Stimulated activated CD8-positive, alpha-beta memory T cell treated with anti-CD3 and anti-CD28 coated beads, Interleukin-15, amount 100 ng/mL, for 48 hours (primary cell): ENCODE data around the gene DGKG.
A peak's percentile ranks its signal among the peaks of the same experiment; 100 is the strongest.

ENCODE experiments used
- DNase-seq, 2 donors: peaks; one replicate each; pipeline ENCODE4 v3.0.0-alpha.2; 2020; ENCODE audit warnings: low read depth in 2 of 2

DGKG gene

GRCh38 chr3:186275436-186275835 is 86.6 kb downstream of the DGKG start:
- DNase-seq: no peak

GRCh38 chr3:186273586-186273985 is 88.4 kb downstream of the DGKG start:
- no peak for DNase-seq

DNA sequence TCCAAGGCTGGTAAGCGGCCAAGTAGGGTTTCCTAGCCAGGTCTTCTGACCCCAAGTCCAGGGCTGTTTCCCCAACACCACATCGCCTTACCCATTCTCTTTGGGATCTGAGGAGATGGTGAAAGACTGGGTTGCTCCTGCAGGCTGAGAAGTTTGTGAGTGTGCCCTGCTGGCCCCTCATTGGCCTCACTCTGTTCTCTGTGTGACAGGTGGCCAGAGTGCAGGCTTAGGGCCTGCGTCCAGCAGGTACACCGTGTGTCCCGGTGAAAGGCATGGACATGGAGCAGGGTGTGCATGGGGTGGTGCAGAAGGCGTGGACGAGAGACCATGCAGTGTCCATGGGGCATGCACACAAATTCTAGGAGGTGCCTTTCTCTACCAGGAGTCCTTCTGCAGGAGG is 91.3 kb downstream of the DGKG start:
- DNase-seq: no peak

GRCh38 chr3:186268616-186269448 is 93.2 kb downstream of the DGKG start:
- DNase-seq: no peak

DNA sequence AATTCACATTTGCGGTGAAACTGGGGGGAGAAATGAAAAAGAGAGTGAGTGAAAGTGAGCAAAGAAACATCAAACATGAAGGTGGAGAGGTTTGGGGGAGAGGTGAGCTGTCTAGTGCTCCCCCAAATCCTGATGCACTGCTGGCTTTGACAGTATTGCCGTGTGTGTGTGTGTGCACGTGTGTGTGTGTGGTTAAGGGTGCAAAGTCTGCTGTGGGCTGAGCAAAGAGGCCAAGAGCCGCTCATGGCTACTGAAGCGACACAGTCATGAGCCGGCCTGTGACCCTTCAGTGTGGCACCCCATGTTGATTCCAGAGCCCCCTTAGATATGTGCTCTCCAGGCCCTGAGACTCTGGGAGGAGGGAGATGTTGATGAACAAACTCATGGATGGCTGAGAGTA is 94.3 kb downstream of the DGKG start:
- no peak for DNase-seq

DNA sequence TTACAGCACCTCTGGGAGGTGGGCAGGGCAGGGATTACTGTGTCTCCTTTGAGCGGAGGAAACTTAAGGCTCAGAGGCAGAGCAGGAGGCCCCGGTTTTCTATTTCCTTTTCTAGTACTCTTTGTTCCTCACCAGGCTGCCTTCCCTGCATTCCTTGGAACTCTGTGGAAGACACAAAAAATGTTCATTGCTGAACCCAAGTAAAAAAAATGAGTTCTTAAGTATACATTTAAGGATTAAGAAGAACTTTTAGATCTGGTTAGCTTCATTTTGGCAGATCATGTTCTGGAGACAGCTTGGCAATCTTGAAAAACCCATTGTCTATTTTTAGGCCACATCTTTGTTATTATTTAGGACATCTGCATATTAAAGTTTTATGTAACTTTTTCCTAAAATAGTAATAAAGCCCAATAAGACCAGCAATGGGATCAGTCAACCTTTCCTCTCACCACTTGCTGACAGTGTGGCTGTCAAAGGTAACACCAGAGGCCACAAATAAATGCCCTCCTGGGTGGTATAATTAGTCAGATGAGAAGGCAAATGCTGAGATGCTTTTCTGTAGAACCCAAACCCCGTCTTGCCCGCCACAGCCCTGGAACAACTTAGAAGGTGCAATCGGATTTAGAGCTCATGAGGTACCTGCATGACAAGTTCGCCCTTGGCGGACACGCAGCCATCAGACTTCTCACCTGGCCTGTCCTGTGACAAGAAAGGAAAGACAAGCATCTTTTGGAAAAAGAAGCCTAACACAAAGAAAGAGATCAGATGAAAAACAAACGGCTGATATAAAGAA is 97.2 kb downstream of the DGKG start:
- no peak for DNase-seq

DNA sequence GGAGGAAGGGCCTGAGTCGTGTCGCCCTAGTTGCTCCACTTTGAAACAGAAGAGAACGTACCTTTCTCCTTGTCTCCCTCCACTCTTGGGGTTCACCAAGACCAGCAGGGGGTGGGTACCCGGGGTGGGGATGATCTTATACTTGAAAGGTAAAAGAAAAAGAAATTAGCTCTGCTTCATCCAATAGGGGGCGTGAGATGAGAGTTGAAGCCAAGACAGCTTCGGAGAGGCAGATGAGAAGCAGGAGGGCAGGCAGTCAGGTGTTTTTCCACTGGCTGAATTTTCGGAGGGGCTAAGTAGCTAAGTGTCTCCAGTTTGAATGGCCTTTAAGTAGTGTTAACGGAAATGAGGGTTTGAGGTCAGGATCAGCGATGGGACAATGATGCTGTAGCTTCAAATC is 100.4 kb downstream of the DGKG start:
- no peak for DNase-seq

GRCh38 chr3:186260726-186261125 is 101.3 kb downstream of the DGKG start:
- DNase-seq: no peak

DNA sequence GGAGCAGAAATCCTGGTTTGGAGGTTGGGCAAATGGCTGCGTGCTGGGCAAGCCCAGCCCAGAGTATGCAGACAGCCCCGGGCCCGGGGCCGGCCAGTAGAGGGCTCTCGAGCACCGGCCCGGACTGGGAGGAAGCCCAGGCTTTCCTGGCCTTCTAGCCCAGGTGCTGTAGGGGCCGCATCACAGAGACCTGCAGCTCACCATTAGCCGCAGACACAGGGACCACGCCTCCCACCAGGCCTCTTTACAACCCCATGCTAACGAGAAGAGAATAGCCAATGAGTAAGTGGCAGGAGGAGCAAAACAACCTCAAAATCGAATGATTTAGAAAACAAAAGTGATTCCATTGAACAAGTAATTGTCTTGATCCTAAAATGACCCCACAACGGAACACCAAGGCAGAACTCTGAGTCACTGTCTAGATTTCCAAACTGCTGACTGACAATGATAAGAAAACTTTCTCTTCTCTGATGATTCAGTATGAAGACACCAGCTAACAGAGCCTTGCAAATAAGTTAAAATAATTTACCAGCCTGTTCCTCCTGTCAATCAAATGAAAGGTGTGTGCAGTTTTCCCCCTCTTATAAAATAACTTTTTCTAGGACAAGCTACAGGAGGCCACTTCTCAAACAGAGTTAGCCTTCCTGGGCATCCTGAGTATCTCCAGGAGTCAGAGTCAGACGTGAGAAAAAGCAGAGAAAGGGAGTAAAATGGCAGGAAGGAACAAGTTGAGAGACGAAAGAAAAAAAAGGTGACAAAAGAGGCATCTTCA is 102.2 kb downstream of the DGKG start:
- DNase-seq: peak; percentile 58 to 67

DNA sequence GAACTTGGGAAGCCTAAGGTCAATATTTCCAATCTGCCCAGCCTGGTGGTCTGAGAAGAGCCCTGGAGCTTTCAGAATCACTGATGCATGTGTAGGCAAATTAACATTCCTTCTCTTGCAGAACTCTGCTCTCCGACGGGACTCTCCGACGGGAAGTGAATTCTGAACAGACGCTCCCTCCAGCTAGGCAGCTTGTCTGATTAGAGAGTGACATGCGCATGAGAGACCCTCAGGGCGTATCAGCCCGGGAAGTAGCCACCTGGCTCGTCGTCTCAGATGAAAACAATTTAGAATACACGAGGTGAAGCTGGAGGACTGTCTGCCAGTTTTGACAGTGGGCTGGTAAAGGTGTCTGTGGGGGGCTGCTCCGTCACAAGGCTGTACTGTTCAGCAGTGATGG is 103.1 kb downstream of the DGKG start:
- no peak for DNase-seq

DNA sequence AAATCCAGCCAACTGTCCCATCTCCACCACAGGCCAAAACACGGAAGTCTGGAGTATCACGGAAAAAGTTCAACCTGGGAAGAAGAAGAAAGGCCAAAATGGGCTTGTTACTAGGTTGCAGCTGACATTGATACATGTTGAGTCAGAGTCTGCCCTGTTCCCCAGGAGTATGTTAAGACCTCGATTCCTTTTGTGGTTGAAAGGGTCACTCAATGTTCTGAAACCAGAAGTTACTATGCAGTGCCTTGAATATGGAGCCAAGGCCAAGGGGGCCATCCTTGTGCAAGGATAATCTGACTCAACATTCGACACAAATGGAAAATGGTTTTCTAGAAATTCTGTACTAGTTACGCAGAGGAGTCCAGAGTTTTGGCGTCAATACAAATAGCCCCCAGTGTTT is 104.2 kb downstream of the DGKG start:
- DNase-seq: no peak

DNA sequence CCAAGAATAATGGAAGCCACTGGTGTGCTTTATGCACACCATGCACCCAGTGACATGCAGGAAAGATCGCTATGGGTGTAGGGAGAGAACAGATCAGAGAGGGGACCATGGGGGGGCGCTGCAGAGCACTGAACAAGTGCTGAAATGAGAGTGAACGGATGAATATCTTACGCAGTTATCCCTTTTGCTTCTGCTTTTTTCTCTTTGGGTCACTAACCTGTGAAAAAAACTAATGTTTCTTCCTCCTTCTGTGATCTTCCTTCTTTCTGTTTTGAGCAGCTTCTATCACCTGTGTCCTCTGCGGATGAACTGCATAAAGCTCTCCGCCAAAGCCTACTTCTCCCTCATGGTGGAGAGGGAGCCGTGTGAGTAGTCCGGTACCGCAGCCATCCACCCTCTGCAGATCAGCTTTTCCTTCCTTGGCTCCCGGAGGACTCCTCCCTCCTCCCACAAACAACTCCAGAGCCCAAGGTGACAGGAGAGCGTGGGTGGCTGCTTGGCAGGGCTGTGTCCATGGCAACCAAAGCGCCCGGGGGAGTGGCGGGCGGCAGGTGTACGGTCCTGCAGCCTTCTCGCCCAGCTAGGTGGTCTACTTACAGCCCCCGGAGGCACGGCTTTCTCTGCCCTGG is 106.2 kb downstream of the DGKG start:
- DNase-seq: no peak

DNA sequence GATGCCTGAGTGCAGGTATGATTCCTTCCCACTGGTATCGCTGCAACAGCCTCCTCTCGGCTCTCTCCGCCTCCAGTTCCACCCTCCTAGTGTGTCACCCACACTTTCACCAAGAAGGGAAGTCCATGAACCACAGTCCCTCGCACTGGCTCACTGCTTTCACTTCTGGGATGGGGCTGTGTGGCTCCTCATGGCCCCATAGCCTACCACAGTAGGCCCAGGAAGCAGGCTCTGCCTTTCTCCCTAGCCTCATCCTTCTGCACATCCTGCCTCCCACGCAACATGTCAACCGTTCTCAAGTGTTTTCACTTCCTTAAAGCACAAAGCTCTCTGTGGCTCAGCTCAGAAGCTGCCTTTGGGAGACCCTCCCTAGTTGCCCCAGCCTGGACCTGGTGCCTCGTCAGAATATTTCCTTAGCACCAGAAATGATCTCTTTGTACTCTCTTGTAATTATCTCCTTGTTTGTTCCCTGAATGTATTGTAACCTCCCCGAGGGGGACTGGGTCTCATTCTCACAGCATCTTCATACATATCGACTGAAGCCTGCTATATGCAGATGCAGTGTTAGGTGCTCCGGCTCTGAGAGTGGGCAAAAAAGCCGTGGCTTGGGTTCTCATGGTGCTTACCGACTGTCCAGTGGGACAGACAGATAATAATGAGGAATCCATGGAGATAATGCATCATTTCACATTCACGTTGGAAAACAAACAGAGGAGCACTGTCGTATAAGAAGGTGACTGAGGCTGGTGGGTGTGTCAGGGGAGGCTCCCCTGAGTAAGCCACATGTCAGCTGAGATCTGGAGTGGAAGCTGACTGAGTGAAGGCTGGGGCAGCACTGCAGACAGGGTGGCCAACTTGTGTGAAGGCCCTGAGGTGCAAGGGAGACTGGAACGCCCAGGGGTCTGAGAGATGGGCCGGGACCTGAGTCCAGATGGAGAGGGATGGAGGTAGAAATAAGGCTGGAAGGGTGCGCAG is 107.1 kb downstream of the DGKG start:
- DNase-seq: peak; percentile 24 to 28

GRCh38 chr3:186251948-186252619 is 110.0 kb downstream of the DGKG start:
- DNase-seq: no peak

- DNase-seq: no peak
Measured at GRCh38 chr3:186248850-186249249, 113.2 kb downstream of the DGKG start.

- DNase-seq: no peak
Measured at GRCh38 chr3:186247821-186248814, 113.9 kb downstream of the DGKG start.

GRCh38 chr3:186246941-186247340 is 115.1 kb downstream of the DGKG start:
- no peak for DNase-seq

GRCh38 chr3:186244016-186244415 is 118.0 kb downstream of the DGKG start:
- no peak for DNase-seq
